ENCODE results near the gene MAP1A.

Gene MAP1A

DNA sequence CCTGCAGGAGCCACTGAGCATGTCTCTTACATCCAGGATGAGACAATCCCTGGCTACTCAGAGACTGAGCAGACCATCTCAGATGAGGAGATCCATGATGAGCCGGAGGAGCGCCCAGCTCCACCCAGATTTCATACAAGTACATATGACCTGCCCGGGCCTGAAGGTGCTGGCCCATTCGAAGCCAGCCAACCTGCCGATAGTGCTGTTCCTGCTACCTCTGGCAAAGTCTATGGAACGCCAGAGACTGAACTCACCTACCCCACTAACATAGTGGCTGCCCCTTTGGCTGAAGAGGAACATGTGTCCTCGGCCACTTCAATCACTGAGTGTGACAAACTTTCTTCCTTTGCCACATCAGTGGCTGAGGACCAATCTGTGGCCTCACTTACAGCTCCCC is 6.2 kb downstream of the MAP1A start:
- H3K27me3 ChIP-seq: peaks cover 14% of the 10 kb centered on the region
- H3K27ac ChIP-seq: no peak overlapping the region
- TF ChIP-seq, protein P1, sequence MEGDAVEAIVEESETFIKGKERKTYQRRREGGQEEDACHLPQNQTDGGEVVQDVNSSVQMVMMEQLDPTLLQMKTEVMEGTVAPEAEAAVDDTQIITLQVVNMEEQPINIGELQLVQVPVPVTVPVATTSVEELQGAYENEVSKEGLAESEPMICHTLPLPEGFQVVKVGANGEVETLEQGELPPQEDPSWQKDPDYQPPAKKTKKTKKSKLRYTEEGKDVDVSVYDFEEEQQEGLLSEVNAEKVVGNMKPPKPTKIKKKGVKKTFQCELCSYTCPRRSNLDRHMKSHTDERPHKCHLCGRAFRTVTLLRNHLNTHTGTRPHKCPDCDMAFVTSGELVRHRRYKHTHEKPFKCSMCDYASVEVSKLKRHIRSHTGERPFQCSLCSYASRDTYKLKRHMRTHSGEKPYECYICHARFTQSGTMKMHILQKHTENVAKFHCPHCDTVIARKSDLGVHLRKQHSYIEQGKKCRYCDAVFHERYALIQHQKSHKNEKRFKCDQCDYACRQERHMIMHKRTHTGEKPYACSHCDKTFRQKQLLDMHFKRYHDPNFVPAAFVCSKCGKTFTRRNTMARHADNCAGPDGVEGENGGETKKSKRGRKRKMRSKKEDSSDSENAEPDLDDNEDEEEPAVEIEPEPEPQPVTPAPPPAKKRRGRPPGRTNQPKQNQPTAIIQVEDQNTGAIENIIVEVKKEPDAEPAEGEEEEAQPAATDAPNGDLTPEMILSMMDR (IDR thresholded peaks at IDR 0.05): no peak
- H3K36me3 ChIP-seq: no peaks in the 10 kb centered on the region
- no peaks in the 10 kb centered on the region for H3K9me3 ChIP-seq
- H3K4me3 ChIP-seq (ENCODE audit: low read depth in 1 of 2, low read length in 1 of 2): no peak overlapping the region
- peaks cover 0 to 1% of the 10 kb centered on the region in 2 experiments for H3K4me1 ChIP-seq (ENCODE audit: control insufficient read depth in 1 of 2, insufficient read depth in 1 of 2, low read depth in 1 of 2, low read length in 1 of 2)

DNA sequence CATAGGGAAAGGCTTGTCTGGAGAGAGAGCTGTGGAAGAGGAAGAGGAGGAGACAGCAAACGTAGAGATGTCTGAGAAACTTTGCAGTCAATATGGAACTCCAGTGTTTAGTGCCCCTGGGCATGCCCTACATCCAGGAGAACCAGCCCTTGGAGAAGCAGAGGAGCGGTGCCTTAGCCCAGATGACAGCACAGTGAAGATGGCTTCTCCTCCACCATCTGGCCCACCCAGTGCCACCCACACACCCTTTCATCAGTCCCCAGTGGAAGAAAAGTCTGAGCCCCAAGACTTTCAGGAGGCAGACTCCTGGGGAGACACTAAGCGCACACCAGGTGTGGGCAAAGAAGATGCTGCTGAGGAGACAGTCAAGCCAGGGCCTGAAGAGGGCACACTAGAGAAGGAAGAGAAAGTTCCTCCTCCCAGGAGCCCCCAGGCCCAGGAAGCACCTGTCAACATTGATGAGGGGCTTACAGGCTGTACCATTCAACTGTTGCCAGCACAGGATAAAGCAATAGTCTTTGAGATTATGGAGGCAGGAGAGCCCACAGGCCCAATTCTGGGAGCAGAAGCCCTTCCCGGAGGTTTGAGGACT is 6.9 kb downstream of the MAP1A start:
- TF ChIP-seq, protein P1 (IDR thresholded peaks at IDR 0.05): no peak
- peaks cover 7% of the 10 kb centered on the region for H3K27me3 ChIP-seq
- H3K4me1 ChIP-seq (ENCODE audit: control insufficient read depth in 1 of 2, insufficient read depth in 1 of 2, low read depth in 1 of 2, low read length in 1 of 2): no peaks in the 10 kb centered on the region
- H3K9me3 ChIP-seq: no peaks in the 10 kb centered on the region
- H3K36me3 ChIP-seq: no peaks in the 10 kb centered on the region
- no peak overlapping the region for H3K27ac ChIP-seq
- H3K4me3 ChIP-seq (ENCODE audit: low read depth in 1 of 2, low read length in 1 of 2): no peak overlapping the region

DNA sequence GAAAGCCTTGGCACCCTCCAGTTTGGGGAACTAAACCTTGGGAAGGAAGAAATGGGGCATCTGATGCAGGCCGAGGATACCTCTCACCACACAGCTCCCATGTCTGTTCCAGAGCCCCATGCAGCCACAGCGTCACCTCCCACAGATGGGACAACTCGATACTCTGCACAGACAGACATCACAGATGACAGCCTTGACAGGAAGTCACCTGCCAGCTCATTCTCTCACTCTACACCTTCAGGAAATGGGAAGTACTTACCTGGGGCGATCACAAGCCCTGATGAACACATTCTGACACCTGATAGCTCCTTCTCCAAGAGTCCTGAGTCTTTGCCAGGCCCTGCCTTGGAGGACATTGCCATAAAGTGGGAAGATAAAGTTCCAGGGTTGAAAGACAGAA is 7.7 kb downstream of the MAP1A start:
- H3K9me3 ChIP-seq: no peaks in the 10 kb centered on the region
- H3K4me1 ChIP-seq (ENCODE audit: control insufficient read depth in 1 of 2, insufficient read depth in 1 of 2, low read depth in 1 of 2, low read length in 1 of 2): no peaks in the 10 kb centered on the region
- no peaks in the 10 kb centered on the region for H3K27me3 ChIP-seq
- TF ChIP-seq, protein P1 (IDR thresholded peaks at IDR 0.05): no peak
- no peak overlapping the region for H3K27ac ChIP-seq
- H3K36me3 ChIP-seq: no peaks in the 10 kb centered on the region
- H3K4me3 ChIP-seq (ENCODE audit: low read depth in 1 of 2, low read length in 1 of 2): no peak overlapping the region

DNA sequence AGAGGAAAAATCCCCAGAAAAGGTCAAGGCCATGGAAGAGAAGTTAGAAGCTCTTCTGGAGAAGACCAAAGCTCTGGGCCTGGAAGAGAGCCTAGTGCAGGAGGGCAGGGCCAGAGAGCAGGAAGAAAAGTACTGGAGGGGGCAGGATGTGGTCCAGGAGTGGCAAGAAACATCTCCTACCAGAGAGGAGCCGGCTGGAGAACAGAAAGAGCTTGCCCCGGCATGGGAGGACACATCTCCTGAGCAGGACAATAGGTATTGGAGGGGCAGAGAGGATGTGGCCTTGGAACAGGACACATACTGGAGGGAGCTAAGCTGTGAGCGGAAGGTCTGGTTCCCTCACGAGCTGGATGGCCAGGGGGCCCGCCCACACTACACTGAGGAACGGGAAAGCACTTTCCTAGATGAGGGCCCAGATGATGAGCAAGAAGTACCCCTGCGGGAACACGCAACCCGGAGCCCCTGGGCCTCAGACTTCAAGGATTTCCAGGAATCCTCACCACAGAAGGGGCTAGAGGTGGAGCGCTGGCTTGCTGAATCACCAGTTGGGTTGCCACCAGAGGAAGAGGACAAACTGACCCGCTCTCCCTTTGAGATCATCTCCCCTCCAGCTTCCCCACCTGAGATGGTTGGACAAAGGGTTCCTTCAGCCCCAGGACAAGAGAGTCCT is 9.0 kb downstream of the MAP1A start:
- H3K27me3 ChIP-seq: no peaks in the 10 kb centered on the region
- TF ChIP-seq, protein P1 (IDR thresholded peaks at IDR 0.05): no peak
- H3K27ac ChIP-seq: no peak overlapping the region
- no peaks in the 10 kb centered on the region for H3K9me3 ChIP-seq
- no peaks in the 10 kb centered on the region for H3K4me1 ChIP-seq (ENCODE audit: control insufficient read depth in 1 of 2, insufficient read depth in 1 of 2, low read depth in 1 of 2, low read length in 1 of 2)
- no peak overlapping the region for H3K4me3 ChIP-seq (ENCODE audit: low read depth in 1 of 2, low read length in 1 of 2)
- H3K36me3 ChIP-seq: no peaks in the 10 kb centered on the region

DNA sequence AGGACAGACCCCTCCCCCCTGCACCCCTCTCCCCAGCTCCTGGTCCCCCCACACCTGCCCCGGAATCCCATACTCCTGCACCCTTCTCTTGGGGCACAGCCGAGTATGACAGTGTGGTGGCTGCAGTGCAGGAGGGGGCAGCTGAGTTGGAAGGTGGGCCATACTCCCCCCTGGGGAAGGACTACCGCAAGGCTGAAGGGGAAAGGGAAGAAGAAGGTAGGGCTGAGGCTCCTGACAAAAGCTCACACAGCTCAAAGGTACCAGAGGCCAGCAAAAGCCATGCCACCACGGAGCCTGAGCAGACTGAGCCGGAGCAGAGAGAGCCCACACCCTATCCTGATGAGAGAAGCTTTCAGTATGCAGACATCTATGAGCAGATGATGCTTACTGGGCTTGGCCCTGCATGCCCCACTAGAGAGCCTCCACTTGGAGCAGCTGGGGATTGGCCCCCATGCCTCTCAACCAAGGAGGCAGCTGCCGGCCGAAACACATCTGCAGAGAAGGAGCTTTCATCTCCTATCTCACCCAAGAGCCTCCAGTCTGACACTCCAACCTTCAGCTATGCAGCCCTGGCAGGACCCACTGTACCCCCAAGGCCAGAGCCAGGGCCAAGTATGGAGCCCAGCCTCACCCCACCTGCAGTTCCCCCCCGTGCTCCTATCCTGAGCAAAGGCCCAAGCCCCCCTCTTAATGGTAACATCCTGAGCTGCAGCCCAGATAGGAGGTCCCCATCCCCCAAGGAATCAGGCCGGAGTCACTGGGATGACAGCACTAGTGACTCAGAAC is 9.8 kb downstream of the MAP1A start:
- Histone ChIP-seq H3K9me3 (no peaks in the 10 kb centered on the region), H3K4me1 (ENCODE audit: control insufficient read depth in 1 of 2, insufficient read depth in 1 of 2, low read depth in 1 of 2, low read length in 1 of 2) (no peaks in the 10 kb centered on the region), H3K27me3 (no peaks in the 10 kb centered on the region), H3K4me3 (ENCODE audit: low read depth in 1 of 2, low read length in 1 of 2) (no peak overlapping the region), H3K27ac (no peak overlapping the region), H3K36me3 (no peaks in the 10 kb centered on the region)
- TF ChIP-seq, protein P1 (IDR thresholded peaks at IDR 0.05): no peak
